HG03432 (cell line): ENCODE results near the gene FMO5.
A peak's percentile ranks its signal among the peaks of the same experiment; 100 is the strongest.

ENCODE experiments used
- ATAC-seq: cut with Tn5 transposase; IDR thresholded peaks from one replicate; pipeline ENCODE4 v1.9.1; 2021; ENCODE audit warnings: mild to moderate bottlenecking, moderate library complexity; ENCODE audit not compliant: unreplicated experiment

Gene FMO5, protein sequence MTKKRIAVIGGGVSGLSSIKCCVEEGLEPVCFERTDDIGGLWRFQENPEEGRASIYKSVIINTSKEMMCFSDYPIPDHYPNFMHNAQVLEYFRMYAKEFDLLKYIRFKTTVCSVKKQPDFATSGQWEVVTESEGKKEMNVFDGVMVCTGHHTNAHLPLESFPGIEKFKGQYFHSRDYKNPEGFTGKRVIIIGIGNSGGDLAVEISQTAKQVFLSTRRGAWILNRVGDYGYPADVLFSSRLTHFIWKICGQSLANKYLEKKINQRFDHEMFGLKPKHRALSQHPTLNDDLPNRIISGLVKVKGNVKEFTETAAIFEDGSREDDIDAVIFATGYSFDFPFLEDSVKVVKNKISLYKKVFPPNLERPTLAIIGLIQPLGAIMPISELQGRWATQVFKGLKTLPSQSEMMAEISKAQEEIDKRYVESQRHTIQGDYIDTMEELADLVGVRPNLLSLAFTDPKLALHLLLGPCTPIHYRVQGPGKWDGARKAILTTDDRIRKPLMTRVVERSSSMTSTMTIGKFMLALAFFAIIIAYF

DNA sequence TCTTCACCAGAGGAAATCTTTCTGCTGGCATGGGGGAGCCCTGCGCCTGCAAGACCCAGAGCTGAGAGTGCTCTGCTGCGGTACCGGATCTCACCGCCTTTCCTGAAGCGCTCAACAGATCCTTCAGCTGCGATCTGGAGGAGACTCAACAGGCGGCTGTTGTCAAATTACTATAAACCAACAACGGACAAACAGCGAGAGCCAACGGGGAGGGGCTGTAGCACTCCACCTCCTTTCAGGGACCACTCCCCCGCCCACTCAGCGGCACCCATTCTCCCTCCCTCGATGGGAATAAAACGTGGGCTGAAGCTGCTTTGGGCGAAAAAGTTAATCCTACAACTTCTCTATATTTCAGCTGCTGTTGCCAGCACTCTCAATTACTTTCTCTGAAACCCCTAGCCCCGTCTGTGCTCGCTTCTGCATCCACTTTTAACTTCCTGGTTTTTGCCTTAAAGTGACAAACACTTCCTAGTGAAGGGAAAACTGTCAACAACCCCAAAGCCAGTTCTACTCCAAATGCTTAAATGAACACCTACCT, at the start of gene FMO5:
FMO5 (minus strand) TSS at position 147 of the 538 bp plus-strand sequence. CDS start 310 bp downstream, outside the sequence.
- ATAC-seq = peak; percentile 65

DNA sequence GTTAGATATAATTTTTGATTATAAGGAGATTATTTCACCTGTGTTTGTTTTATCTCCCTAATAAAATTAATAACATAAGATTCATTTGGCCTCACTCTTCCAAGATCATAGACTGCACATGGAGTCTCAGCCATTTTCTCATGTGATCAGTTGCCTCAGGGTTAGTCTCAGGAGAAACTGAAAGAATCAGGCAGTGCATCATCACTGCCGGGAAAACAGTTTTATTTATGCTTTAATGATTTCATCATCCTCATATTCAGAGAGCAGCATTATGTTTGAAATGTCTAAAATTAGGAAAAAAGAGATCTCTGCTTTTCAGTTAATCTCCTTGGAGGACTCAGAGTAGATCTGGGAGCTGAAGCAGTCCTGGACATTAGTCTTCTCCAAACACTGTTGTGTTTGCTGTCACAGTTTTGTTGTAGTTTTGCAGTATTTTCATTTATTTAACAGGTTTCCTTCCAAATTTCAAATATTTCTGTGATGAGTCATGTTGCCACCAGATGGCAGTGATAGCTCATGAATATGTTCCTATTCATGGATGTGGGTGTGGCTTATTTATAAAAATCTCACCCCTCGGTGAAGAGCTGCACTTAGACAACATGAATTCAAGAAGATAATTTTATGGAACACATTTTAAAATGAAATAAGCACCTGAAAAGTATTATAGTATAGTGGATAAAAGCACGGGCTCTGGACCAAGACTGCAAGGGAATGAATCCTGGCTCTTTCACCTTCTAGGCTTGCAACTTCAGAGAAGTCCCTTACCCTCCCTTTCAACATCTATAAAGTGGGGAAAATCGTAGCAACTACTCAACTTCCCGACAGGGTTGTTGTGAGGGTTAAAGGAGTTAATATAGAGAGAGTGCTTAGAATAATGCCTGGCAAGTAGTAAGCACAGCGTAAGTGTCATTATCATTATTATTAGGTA, 48.5 kb upstream of the FMO5 start:
- no peak for ATAC-seq

DNA sequence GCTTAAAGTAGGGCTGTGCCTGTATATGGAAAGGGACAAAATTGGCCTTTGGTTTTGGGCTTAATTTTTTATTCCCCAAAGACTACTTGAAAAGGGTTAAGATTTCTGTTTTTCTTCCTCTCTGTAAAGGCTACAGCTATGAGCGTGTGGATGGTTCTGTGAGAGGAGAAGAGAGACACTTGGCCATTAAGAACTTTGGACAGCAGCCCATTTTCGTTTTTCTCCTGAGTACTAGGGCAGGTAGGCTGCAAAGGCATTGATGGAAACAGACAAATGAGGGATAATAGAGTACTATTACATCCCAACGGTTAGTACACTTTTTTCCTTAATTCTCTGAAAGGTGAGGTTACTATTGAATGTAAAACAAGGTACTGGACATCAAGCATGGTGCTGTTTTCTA, 46.9 kb upstream of the FMO5 start:
- no peak for ATAC-seq

DNA sequence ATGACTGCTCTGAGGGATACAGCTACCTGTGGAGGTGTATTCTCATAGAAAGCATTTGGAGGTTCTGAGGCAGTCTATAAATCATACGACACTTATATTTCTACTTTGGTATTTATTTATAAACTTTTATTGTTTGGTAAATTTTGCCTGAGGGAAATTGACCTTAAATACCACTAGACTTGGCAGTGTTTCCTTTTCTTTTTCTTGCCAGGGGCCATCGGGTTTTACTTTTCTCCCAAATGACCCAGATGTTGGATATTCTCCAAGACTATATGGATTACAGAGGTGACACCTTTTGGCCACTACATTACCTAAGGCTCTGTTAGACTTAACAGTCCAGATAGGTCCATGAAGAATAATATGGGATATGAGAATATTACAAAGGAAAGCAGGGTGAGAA, 45.6 kb upstream of the FMO5 start:
- no peak for ATAC-seq

DNA sequence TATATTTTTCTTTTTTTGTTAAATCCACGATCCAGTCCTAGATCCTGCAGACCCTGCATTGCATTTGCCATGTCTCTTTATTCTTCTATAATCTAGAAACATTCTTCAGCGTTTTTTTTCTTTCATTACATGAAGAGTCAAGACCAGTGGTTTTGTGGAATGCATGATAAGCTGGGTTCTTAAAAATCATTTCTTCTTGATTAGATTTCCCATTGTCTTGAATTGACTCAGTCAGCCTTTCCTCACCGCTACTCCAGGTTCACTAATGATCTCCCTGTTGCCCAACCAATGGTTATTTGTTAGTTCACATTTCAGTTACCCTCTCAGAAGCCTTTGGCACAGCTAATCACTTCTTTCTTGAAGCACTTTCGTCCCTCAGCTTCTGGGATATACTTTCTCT, 42.6 kb upstream of the FMO5 start:
- ATAC-seq = no peak

DNA sequence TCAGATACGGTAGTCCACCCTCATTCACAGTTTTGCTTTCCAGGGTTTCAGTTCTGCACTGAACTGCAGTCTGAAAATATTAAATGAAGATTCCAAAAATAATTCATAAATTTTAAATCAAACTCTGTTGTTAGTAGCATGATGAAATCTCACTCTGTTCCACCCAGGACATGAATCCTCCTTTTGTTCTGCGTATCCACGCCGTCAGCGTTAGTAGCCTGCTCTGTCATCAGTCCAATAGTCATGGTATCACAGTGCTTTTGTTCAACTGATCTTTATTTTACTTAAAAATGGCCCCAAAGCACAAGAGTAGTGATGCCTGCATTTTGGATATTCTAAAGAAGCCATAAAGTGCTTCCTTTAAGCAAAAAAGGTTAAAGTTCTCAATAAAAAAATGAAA, 41.2 kb upstream of the FMO5 start:
- no peak for ATAC-seq

DNA sequence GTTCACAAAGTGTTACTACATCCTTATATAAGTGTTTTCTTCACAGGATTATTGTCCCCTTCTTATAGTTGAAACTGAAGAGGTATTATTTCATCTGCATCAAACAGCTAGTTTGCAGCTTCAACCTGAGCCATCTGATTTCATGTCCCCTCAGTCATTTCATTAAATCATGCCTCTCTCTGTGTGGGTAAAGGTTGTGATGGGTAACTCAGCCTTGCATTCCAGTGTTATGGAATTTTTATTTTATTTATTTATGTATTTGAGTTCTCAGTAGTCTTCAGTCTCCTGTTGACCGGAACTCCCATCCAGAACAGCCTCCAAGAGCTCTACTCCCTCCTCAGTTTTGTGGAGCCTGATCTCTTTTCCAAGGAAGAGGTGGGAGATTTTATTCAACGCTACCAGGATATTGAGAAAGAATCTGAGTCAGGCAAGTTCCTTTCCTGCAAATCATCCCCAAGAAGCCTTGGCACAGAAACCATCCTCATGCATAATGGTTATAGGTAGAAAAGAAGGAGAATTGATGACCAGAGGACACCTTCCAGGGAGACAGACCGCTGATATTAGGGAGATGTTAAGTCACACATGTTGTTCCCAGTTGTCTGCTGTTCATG, 39.1 kb upstream of the FMO5 start:
- no peak for ATAC-seq

DNA sequence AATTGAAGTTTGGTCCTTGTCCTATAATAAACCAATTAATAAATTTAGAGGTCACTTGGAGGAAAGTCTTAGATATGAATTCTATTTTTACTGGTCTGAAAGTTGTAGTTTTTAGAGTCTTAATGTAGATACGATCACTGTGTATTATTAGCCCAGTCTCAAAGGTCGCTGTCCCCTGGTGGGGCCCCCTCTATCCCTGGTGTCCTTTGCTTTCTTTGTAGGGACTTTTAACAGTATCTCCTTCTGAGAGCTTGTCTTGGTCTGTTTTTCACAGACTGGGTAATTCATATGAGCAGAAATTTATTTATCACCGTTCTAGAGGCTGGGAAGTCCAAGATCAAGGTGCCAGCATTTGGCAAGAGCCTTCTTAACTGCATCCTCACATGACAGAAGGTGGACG, 35.8 kb upstream of the FMO5 start:
- no peak for ATAC-seq

DNA sequence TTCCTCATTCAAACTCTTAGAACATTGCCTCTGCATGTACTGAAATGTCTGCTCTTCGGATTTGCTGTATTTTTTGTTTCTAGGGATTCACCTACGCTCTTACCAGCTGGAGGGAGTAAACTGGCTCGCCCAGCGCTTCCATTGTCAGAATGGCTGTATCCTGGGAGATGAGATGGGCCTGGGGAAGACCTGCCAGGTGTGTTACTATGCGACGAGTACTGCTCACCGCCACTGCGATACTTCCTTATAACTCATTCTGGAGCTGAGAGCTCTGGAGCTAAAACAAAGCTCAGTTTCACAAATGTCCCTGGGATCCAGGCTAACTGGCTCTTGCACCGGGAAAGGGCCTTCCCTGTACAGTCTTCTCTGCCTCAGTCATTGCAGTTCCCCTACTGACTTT, 27.4 kb upstream of the FMO5 start:
- no peak for ATAC-seq

DNA sequence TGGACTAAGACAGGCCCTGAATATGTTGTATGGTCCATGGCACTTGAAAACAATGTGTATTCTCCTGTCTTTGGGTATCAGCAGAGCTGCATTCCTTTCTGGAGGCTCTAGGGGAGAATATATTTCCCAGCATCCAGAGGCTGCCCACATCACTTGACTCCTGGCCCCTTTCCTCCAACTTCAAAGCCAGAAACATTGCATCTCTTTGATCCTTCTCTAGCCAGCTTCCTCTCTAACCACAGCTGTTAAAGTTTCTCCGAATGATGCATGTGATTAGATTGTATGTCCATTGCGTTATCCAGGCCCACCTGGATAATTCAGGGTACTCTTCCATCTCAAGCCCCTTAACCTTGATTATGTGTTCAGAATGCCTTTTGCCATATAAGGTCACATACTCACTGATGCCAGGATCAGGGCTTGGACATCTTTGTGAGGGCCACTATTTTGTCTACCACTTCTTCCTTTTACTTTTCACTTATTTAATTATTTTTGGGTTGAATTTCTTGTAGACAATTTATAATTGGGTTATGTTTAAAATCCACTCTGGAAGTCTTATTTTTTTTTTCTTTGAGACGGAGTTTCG, 22.6 kb upstream of the FMO5 start:
- ATAC-seq = no peak

DNA sequence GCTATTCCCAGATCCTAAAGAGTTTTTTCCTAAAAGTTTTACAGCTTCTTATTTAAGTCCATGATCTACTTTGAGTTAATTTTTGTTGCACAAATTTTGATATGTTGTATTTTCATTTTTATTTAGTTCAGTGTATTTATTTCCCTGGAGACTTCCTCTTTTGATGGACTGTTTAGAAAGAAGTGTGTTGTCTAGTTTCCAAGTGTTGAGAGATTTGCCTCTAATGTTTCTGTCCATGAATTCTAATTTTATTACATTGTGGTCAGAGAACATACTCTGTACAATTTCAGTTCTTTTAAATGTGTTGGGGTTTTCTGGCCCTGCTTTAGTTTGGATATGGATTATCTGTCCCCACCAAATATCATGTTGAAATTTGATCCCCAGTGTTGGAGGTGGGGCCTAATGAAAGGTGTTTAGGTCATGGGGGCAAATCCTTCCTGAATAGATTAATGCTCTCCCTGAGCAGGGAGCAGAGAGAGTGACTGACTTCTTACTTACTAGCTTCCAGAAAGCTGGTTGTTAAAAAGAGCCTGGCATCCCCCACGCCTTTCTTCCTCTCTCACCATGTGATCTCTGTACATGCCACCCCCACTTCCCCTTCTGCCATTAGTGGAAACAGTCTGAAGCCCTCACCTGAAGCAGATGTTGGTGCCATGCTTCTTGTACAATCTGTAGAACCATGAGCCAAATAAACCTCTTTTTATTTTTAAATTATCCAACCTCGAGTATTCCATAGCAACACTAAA, 21.9 kb upstream of the FMO5 start:
- no peak for ATAC-seq

DNA sequence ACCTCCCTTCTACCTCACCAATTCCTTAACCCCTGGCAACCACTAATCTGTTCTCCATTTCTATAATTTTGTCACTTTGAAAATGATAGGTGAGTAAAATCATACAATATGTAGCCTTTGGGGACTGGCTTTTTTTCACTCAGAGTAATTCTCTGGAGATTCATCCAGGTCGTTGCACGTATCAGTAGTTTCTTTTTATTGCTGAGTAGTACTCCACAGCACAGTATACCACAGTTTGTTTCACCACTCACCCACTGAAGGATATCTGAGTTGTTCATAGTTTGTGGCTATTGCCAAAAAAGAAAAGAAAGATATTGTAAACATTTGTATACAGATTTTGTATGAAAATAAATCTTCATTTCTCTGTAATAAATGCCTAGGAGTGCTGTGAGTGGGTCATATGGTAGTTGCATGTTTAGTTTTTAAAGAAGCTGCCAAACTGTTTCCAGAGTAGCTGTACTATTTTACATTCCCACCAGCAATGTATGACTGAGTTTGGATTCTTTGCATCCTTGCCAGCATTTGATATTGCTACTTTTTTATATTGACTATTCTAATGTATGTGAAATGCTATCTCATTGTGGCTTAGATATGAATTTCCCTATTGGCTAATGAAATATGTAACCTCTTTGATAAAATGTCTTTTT, 21.0 kb upstream of the FMO5 start:
- ATAC-seq = no peak

DNA sequence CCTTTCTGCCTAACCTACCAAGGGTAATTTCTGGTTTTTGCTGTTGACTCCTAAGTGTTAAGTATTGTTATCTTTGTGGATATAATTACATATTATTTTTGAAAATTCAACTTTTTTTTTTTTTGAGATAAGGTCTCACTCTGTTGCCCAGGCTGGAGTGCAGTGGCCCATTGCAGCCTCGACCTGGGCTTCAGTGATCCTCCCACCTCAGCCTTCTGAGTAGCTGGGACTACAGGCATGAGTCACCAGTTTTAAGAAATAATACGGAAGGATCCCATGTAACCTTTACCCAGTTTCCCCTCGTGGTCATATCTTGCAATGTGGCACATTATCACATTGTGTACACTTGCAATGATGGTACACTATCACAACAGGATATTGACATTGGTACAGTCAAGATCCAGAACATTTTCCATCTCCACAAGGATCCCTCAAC, 20.5 kb upstream of the FMO5 start:
- ATAC-seq = no peak

DNA sequence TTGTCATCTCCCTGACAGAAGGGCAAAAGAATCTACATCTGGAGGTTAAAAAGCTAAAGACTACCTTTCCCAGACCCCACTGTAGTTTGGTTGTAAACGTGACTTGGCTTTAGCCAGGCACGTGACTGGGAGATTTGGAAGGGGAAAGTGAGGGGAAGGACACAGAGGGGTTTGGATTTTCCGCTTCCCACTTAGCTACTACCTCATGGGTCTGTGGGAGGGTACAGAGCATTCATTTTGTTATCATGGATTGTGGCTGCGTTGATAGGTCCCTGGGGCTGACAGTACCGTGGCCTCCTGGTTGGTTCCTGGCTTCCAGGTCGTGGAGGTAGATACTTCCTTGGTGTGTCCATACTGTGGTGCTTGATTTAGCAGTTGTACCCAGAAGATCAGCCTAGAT, 20.0 kb upstream of the FMO5 start:
- no peak for ATAC-seq

DNA sequence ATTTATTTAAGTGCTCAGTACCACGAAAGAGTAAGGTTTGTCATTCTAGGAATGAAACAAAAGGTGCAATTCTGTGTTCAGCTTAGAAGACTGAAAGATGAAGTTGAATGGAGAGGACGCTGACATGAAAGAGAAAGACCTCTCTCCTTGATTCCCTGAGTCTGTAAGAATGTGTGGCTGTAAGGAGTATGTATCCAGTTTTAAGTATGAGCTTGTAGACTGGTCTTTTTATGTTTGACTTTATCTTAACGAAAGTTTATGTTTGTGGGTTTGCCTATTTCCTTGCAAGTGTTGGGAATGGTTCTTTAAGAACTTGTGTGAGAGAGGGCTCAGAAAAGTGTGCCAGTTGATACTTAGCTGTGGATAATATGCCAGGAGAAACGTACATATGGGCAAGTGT, 18.7 kb upstream of the FMO5 start:
- ATAC-seq = no peak

DNA sequence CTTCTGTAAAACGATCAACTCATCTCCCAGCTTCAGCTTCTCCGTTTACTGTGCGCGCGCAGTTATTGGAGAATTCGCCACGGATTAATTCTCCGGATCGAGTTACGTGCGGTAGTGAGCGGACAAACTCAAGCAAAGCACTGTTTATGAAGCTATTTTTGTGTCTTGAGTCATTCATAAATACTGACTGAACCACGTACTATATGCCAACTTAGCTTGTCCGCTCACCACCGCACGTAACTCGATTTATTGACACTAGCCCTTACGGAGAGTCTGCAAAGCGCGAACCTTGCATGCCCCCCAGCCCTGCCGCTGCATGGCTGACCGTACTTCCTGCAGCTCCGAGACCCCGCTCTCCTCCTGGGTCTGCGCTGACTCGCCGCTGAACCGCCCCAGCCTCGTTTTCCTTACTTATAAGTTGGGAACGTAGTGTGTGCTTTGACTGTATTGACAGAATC, 18.1 kb upstream of the FMO5 start:
- ATAC-seq = peak; percentile 22

DNA sequence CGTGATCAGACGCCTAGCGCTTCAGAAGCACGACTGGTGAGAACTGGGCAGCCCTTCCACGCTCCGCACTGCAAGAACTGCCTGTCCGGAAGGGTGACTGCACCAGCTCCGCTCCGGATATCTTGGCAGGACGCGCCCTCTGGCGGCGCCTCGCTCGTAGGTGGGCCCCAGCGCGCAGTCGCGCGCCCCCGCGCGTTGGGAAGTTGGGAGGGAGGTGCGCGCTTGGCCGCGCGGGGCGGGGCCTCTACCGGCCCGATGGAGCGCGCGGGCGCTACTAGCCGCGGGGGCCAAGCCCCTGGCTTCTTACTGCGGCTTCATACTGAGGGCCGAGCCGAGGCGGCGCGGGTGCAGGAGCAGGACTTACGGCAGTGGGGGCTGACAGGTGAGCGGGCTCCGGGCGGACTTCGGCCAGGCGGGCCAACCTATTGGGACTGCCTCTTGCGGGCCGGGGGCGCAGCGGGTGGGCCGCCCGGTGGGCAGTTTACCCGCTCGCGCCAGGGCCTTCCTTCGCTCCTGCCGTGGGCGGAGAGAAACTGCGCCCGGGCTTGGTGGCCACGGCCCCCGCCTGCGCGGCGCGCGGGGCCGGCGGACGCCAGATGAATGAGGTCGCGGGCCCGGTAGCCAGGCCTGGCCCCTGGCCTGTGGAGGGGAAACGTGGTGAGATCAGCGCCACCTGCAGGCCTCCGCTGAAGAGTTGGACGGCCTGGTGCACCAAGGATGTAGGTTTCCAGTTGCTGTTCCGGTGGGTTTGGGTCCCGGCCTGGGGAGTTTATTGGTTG, 17.5 kb upstream of the FMO5 start, which contains the start of gene CHD1L:
CHD1L (plus strand) TSS at position 236 of the 779 bp plus-strand sequence; CDS start at position 256, 20 bp downstream.
- ATAC-seq = peak; percentile 89

DNA sequence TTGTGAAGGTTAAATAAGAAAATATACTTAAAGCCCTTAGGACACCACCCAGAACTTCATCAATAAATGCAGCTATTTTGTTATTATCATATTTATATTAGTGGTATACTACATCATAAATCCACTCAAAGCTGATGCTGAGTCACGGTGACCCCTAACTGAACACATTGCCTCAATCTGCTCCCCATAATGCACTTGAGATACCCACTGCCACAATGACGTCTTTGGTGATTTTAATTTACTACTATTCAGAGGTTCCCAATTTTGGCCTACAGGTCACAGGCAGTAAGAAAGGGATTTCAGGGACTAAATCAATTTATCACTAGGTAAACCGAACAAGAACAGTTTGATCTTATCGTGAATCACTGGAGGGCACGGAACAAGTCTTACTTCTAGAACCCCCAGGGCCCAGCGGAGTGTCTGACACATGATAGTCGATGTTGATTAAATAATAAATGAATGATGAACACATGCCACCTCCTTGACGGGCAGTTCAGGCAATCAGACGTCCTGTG, 16.9 kb upstream of the FMO5 start:
- ATAC-seq = no peak
